Activated CD4-positive, alpha-beta memory T cell treated with anti-CD3 and anti-CD28 coated beads for 36 hours (primary cell): Measurements from ENCODE around the gene C10orf105. TPM values are rescaled to one million over a fixed set of nuclear protein-coding genes. Genes with fewer than 3 reads are reported as not detected.

Source experiments
- CTCF ChIA-PET: fragments of 350-600 bp; sonication (Branson Sonifier 250); formaldehyde crosslinking; loops from one replicate; lab custom pipeline; 2021; ENCODE audit warnings: antibody characterized with exemption, inconsistent platforms; lab: Charles Lee
- POLR2A ChIA-PET: fragments of 350-600 bp; sonication (Branson Sonifier 250); formaldehyde crosslinking; loops from one replicate; lab custom pipeline; 2021; ENCODE audit warnings: antibody characterized with exemption; lab: Charles Lee
- DNase-seq: peaks from one replicate; pipeline ENCODE4 v3.0.0-alpha.2; 2020
- H3K27ac Mint-ChIP-seq: one replicate; pipeline ENCODE4 v1.8.0; 2021; ENCODE audit warnings: mixed read lengths
- H3K27me3 Mint-ChIP-seq: one replicate; pipeline ENCODE4 v1.8.0; 2021; ENCODE audit warnings: mixed read lengths
- H3K36me3 Mint-ChIP-seq: one replicate; pipeline ENCODE4 v1.8.0; 2021; ENCODE audit warnings: mixed read lengths
- H3K4me1 Mint-ChIP-seq: one replicate; pipeline ENCODE4 v1.8.0; 2021; ENCODE audit warnings: low read depth, mixed read lengths
- H3K4me3 Mint-ChIP-seq: one replicate; pipeline ENCODE4 v1.8.0; 2021; ENCODE audit warnings: mild to moderate bottlenecking, mixed read lengths
- H3K9me3 Mint-ChIP-seq: one replicate; pipeline ENCODE4 v1.8.0; 2021; ENCODE audit warnings: mixed read lengths
- intact Hi-C: fragments of 100-400 bp; cut with micrococcal nuclease; formaldehyde crosslinking; loops from one replicate; pipeline ENCODE4 v1.15.1; 2023
- total RNA-seq, 2 experiments: library from RNA; stranded (reverse); gene quantifications; one replicate each; pipeline ENCODE4 v1.2.3, GENCODE V29; 2021

Gene C10orf105
- total RNA-seq, 2 experiments from 2014 or later = 0.63 to 0.76 TPM

DNA sequence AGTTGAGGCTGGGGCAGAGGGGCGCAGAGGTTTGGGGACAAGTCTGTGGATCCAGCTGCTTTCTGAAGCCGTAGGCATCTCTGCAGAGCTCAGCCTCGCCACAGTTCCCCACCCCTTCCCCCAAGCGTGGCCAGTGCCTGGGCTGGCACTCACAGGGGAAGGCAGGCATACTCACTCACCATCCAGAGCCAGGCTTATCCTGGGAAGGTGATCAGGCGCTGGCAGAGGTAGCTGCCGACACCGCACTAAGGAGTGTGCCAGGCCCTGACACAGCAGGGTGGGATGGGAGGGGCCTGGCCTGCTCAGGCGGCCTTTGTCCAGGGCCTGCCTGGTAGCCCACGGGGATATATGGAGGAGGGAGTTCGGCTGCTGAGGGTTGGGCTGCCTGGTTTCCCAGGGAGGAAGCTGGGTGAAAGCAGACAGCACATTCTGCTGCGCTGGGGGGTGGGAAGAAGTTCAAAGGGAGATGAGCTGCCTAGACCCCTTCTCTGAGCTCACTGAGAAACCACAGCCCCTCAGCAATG, 37.9 kb upstream of the C10orf105 start:
- peak overlapping the region; percentile 95 for H3K27ac Mint-ChIP-seq
- DNase-seq = no peak
- peaks cover 94% of the 10 kb centered on the region for H3K4me1 Mint-ChIP-seq
- H3K27me3 Mint-ChIP-seq = no peaks in the 10 kb centered on the region
- ChIA-PET CTCF (interaction anchor here (0.8 to 3.2 kb wide), 12 partner anchors 8 to 438 kb away, joined by 3 to 31 read pairs (median 6); partner anchors contain the start of genes SLC29A3 and VSIR), POLR2A (interaction anchor here (1.2 to 5.8 kb wide), 7 partner anchors 9 to 458 kb away, joined by 3 to 108 read pairs (median 12); partner anchors contain the start of genes ANAPC16, ASCC1 and VSIR)
- H3K9me3 Mint-ChIP-seq = no peaks in the 10 kb centered on the region
- H3K4me3 Mint-ChIP-seq = peak overlapping the region; percentile 63
- peaks cover 54% of the 10 kb centered on the region for H3K36me3 Mint-ChIP-seq
- intact Hi-C loops = loop anchor here (1.0 kb wide), 2 partner anchors 9 to 12 kb away; no protein-coding TSS in a partner anchor

DNA sequence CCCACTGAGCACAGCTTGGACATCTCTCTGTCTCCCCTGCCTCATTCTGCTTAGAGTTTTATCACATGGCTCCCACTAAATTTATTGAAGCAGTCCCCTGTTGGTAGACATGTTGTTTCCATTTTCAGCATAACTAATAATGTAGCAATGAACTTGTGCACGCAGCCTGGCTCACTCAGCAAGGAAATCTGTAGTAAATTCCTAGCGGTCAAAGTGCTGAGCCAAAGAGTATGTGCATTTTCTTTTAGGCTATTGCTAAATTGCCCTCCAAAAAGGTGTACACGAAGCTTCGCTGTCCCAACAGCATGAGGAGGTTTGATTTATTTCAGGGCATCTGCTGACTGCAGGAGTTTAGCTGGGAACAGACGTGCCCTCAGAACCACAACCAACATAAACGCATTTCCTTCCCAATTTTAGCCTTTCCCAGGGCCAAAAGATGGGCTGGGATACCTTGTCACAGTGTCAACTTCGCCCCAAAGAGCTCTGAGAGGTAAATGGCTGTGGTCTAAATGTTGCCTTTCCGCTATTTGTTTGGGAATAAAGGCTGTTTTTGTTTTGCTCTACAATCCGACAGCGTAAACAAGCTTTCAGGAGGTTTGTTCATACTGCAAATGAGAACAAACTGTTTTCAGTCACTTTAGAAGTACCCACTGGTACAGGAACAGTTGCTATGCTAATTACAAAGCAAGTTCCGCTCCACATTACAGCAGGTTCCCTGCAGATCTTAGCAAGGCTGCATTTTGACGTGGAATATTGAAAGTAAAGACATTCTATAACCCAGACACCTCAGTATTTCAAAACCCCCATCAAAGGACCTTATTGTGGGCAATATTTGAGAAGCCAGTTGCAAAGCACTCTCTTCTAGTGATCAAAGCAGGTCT, 37.0 kb upstream of the C10orf105 start:
- no peaks in the 10 kb centered on the region for H3K9me3 Mint-ChIP-seq
- H3K27me3 Mint-ChIP-seq = no peaks in the 10 kb centered on the region
- no peak for DNase-seq
- ChIA-PET CTCF (interaction anchor here (0.6 to 3.2 kb wide), 11 partner anchors 8 to 292 kb away, joined by 3 to 31 read pairs (median 8); partner anchors contain the start of gene VSIR), POLR2A (interaction anchor here (1.2 to 5.8 kb wide), 7 partner anchors 8 to 30 kb away, joined by 5 to 108 read pairs (median 12); partner anchors contain the start of gene VSIR)
- peaks cover 94% of the 10 kb centered on the region for H3K4me1 Mint-ChIP-seq
- H3K4me3 Mint-ChIP-seq = peak overlapping the region; percentile 63
- peaks cover 60% of the 10 kb centered on the region for H3K36me3 Mint-ChIP-seq
- H3K27ac Mint-ChIP-seq = peak overlapping the region; percentile 95
- intact Hi-C loops = loop anchor here (1.0 kb wide), 2 partner anchors 8 to 13 kb away; no protein-coding TSS in a partner anchor

DNA sequence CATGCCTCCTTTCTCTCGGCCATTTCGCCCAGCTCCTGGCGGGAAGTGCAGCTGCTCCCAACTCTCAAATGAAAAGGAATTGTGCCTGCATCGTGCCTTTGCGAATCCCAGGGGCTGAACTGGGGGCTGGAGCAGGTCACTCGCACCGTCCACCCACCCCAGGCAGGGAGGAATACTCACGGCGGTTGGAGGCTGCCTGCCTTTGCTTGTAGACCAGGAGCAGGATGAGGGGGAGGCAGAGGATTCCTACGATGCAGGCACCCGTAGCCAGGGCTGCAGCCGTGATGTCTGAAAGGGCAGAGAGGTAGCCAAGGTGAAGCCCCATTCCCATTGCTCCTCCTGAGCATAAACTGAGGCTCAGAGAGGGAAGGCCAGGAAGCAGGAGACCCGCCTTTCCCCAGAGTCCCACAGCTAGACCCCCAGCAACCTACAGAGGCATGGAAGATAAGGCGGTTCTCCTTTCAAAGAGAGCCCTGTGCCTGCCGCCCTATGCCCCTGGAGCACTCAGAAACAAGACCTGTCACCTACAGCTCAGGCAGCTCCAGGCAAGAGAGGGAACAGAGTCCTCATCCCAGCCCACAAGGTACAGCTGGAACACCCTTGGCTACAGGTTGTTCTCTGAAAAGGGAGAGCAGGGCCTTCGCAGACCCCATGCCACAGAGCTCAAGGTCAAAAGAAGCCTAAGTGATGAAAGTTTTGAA, 35.8 kb upstream of the C10orf105 start:
- Mint-ChIP-seq H3K9me3 (no peaks in the 10 kb centered on the region), H3K27me3 (no peaks in the 10 kb centered on the region), H3K4me3 (no peak overlapping the region), H3K36me3 (peaks cover 57% of the 10 kb centered on the region), H3K27ac (peak overlapping the region; percentile 89), H3K4me1 (peaks cover 91% of the 10 kb centered on the region)
- no peak for DNase-seq
- CTCF ChIA-PET = interaction anchor here (0.6 to 2.6 kb wide), 6 partner anchors 12 to 1759 kb away, joined by 3 to 9 read pairs (median 4); partner anchors contain the start of gene VSIR
- intact Hi-C loops = no loop called here
- POLR2A ChIA-PET = interaction anchor here (0.9 to 5.8 kb wide), 5 partner anchors 13 to 429 kb away, joined by 3 to 108 read pairs (median 12); partner anchors contain the start of gene VSIR

DNA sequence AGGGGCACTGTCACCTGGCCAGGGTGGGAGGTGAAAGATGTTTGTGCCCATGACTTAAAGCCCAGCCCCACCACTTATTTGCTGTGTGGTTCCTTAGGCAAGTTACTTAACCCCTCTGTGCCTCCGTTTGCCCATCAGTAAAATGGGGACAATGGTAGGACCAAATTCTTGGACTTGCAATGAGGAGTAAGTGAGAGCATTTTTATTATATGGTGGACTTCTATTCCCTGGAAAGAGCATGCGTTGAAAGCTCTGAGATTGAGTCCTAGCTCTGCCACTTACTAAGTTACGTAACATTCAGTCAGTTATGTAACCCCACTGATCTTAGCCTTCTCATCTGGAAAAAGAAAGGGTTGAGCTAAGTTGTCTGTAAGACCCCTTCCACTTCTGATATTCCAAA, 35.0 kb upstream of the C10orf105 start:
- ChIA-PET POLR2A (interaction anchor here (0.9 to 5.8 kb wide), 3 partner anchors 15 to 428 kb away, joined by 3 to 108 read pairs (median 3); partner anchors contain the start of gene VSIR), CTCF (interaction anchor here (0.6 to 2.6 kb wide), 4 partner anchors 11 to 1758 kb away, joined by 3 to 9 read pairs (median 4); partner anchors contain the start of gene VSIR)
- Mint-ChIP-seq H3K9me3 (no peaks in the 10 kb centered on the region), H3K4me1 (peaks cover 95% of the 10 kb centered on the region), H3K4me3 (no peak overlapping the region), H3K27ac (peak overlapping the region; percentile 89), H3K36me3 (peaks cover 60% of the 10 kb centered on the region), H3K27me3 (no peaks in the 10 kb centered on the region)
- DNase-seq = no peak
- intact Hi-C loops = no loop called here

DNA sequence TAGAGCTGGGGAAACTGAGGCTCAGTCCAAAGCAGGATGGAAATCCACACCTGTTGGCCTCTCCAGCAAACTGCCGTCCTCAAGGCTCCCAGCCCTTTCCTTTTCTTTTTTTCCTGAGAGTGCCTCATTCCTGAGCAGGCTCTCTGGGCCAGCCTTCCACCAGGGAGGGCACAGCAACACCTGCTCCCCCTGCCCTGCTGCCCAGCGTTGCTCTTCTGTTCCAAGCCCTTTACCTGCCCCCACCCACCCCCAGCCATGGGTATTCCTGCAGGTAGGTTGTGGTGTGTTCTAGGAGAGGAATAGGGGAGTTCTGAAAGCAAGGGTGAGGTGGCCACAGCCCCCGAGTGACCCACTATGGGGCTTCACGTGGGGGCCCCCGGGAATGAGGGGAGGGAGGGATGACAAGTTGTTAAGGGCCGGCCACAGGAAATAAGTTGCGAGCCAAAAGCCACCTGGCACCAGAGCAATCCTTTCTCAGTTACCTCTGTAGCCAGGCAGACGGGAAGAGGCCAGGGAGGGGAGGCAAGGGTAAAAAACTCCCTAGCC, 34.5 kb upstream of the C10orf105 start:
- DNase-seq = no peak
- ChIA-PET CTCF (interaction anchor here (0.7 to 1.8 kb wide), 2 partner anchors 19 to 28 kb away, joined by 3 to 5 read pairs; partner anchors contain the start of gene VSIR), POLR2A (interaction anchor here (0.9 to 5.8 kb wide), 2 partner anchors 15 to 428 kb away, joined by 3 to 108 read pairs; partner anchors contain the start of gene VSIR)
- H3K9me3 Mint-ChIP-seq = no peaks in the 10 kb centered on the region
- H3K4me1 Mint-ChIP-seq = peaks cover 95% of the 10 kb centered on the region
- intact Hi-C loops = no loop called here
- H3K36me3 Mint-ChIP-seq = peaks cover 61% of the 10 kb centered on the region
- no peaks in the 10 kb centered on the region for H3K27me3 Mint-ChIP-seq
- H3K27ac Mint-ChIP-seq = peak overlapping the region; percentile 89
- H3K4me3 Mint-ChIP-seq = no peak overlapping the region

DNA sequence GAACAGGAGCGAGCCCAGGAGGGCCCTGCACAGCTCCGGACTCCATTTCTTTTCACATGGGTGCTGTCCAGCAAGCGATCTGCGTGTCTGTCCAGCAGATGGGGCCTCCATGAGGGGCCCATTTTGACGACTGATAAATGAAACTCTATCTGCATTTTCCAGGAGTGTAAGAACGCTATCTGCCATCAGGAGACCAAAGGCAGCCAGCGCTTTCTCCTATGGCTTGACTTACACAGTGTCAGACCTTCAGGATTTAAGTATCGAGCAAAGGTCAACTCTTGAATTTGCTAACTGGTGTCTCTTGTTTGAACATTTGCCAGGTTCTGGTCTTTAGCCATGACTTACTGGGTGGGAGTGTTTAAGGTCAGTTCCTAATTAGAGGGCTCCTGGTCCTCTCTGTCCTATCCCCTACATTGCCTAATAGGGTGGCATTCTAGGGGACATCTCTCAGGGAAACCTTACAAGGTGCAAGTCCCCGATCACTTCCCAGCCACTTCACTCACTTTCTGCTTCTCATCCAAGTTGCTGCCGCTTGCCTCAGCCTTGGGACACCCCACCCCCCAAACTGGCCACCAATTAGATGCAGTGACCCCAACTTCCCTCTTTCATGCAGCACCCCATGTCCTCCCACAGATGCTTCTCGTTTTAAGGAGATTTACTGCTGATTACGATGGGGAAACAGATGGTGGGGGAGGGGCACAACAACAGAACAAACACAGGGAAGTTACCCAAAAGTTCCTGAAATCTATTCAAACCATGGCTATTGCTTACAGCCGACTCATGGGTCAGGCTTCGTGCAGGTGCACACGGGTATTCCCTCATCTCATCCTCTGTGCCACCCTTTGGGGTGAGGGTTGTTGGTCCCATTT, 33.7 kb upstream of the C10orf105 start:
- POLR2A ChIA-PET = interaction anchor here (1.4 to 1.7 kb wide), 3 partner anchors 10 to 20 kb away, joined by 4 to 10 read pairs (median 6); partner anchors contain the start of gene VSIR
- CTCF ChIA-PET = interaction anchor here (0.9 to 1.8 kb wide), 5 partner anchors 17 to 45 kb away, joined by 3 to 9 read pairs (median 5); partner anchors contain the start of gene VSIR
- intact Hi-C loops = no loop called here
- H3K4me3 Mint-ChIP-seq = no peak overlapping the region
- H3K27me3 Mint-ChIP-seq = no peaks in the 10 kb centered on the region
- H3K36me3 Mint-ChIP-seq = peaks cover 64% of the 10 kb centered on the region
- H3K27ac Mint-ChIP-seq = peak overlapping the region; percentile 89
- no peak for DNase-seq
- no peaks in the 10 kb centered on the region for H3K9me3 Mint-ChIP-seq
- peaks cover 95% of the 10 kb centered on the region for H3K4me1 Mint-ChIP-seq

GRCh38 chr10:71752391-71753090, 33.0 kb upstream of the C10orf105 start:
- H3K27me3 Mint-ChIP-seq = no peaks in the 10 kb centered on the region
- H3K4me3 Mint-ChIP-seq = no peak overlapping the region
- intact Hi-C loops = no loop called here
- ChIA-PET CTCF (interaction anchor here (0.6 to 1.4 kb wide), 8 partner anchors 10 to 56 kb away, joined by 3 to 9 read pairs (median 4); partner anchors contain the start of gene VSIR), POLR2A (interaction anchor here (1.4 to 1.7 kb wide), 3 partner anchors 11 to 20 kb away, joined by 4 to 10 read pairs (median 6); partner anchors contain the start of gene VSIR)
- H3K4me1 Mint-ChIP-seq = peaks cover 95% of the 10 kb centered on the region
- no peak for DNase-seq
- H3K27ac Mint-ChIP-seq = peak overlapping the region; percentile 89
- H3K9me3 Mint-ChIP-seq = no peaks in the 10 kb centered on the region
- H3K36me3 Mint-ChIP-seq = peaks cover 56% of the 10 kb centered on the region

DNA sequence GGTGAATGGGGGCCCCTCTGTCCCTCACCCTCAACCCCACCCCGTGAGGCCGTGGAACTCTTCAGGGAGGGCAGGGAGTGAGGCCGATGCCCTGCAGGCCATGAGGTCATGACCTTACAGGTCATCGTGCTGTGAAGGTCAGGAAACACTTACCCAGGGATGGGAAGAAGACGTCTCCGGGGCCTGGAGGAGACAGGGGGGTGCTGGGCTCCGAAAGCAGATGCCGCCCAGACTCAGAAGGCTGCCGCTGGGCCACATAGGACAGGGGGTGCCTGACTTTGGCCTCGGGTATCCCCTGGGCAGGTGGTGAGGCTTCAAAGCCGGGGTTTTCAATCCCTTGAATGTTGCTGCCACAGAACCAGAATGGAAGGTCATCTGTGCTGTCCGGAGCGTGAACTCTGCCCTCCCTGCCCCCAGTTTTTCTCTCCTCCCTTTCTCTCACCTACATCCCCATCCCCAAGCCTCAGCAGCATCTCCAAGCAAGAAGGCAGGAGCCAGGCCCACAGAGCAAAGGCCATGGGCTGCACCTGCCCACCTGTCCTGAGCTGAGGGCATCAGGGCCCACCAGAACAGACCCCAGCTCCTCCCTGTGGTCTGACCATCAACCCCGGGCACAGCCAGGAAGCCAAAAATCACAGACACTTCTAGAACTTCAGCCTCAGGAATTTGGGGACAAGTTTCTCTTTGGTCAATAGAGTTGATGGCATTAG, 32.1 kb upstream of the C10orf105 start:
- Mint-ChIP-seq H3K27me3 (no peaks in the 10 kb centered on the region), H3K9me3 (no peaks in the 10 kb centered on the region), H3K4me3 (no peak overlapping the region), H3K4me1 (peaks cover 95% of the 10 kb centered on the region), H3K36me3 (peaks cover 55% of the 10 kb centered on the region), H3K27ac (peak overlapping the region; percentile 89)
- POLR2A ChIA-PET = interaction anchor here (1.4 to 1.7 kb wide), 3 partner anchors 12 to 21 kb away, joined by 4 to 10 read pairs (median 6); partner anchors contain the start of gene VSIR
- no peak for DNase-seq
- CTCF ChIA-PET = interaction anchor here (0.6 to 1.4 kb wide), 6 partner anchors 9 to 55 kb away, joined by 3 to 9 read pairs (median 4); partner anchors contain the start of gene VSIR
- intact Hi-C loops = no loop called here

- peak overlapping the region; percentile 98 for H3K27ac Mint-ChIP-seq
- H3K27me3 Mint-ChIP-seq = no peaks in the 10 kb centered on the region
- ChIA-PET POLR2A (no interaction called here), CTCF (interaction anchor here (0.9 kb wide), 1 partner anchor 23 kb away, joined by 4 read pairs; the partner anchor contains the start of gene VSIR)
- intact Hi-C loops = no loop called here
- no peak overlapping the region for H3K4me3 Mint-ChIP-seq
- H3K9me3 Mint-ChIP-seq = no peaks in the 10 kb centered on the region
- no peak for DNase-seq
- peaks cover 49% of the 10 kb centered on the region for H3K36me3 Mint-ChIP-seq
- H3K4me1 Mint-ChIP-seq = peaks cover 95% of the 10 kb centered on the region
These were observed 31.4 kb upstream of the C10orf105 start for GRCh38 chr10:71750986-71751385.
